HT-29 (cell line): Measurements from ENCODE around the gene SPDYE6. TPM values are rescaled to one million over a fixed set of nuclear protein-coding genes. Genes with fewer than 3 reads are reported as not detected.
"Not testable (repeated sequence)": the region's sequence is repeated elsewhere in the genome, so short reads cannot be mapped to it uniquely, and the experiment has no call there.

Source experiments
- DNase-seq: peaks from one replicate; pipeline ENCODE4 v3.0.0-alpha.2; 2015; ENCODE audit warnings: low spot score
- total RNA-seq: library from RNA; depleted of rRNA; stranded (reverse); fragments of >200 nt; shearing (Covaris generic); gene quantifications from 2 replicates; pipeline ENCODE4 v1.2.3, GENCODE V29; 2014

The SPDYE6 gene
- total RNA-seq, 1 experiment from 2014 or later, result not detected

DNA sequence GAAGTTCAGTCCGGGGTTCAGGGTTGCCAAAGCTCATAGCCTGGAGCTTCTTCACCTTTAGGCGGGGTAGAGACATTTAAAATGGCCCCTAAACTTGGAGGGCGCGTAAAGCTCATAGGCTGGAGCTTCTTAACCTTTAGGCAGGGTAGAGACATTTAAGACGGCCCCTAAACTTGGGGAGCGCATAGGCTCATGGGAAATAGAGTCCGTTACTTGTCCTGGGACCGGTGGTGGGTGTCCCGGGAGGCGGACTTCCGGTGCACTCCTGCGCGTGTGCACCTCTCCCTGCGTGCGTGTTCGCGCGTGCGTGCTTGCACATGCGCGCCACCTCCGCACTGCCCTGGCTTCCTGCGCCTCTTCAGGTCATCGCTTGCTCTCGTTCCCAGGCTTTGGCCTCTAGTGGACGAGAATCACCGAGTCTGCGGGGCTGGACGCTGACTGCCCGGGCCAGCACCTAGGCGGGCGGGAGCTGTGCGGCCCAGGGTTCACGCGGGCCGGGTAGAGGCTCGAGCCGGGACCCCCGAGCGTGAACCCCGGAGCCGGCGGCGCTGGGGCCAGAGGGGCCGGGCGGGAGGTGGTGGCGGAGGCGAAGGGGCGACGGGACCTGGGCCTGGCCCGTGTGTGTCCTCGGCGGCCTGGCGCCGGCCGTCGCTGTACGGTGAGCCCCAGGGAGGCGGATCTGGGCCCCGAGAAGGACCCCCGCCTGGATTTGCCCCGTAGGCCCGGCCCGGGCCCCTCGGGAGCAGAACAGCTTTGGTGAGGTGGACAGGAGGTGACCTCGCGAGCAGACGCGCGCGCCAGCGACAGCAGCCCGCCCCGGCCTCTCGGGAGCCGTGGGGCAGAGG, 7.5 kb upstream of the SPDYE6 start:
- peak; percentile 99 for DNase-seq

DNA sequence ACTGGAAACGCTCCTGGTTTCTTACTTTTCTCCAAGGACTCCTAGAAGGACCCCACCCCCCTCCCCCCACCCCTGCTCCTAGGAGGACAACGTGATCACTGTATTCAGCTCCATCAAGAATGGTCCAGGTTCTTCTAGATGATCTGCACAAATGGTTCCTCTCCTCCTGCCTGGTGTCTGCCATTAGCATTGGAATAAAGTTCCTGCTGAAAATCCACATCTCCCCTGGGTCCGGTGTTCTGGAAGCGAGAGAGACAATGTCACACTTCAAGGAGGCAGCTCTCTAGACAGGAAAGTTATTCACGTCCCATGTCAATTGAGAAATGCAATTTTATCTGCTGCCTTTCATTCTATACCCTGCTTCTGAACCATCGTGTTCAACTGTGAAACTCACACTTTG, 9.3 kb downstream of the SPDYE6 start:
- not testable (repeated sequence) for DNase-seq

DNA sequence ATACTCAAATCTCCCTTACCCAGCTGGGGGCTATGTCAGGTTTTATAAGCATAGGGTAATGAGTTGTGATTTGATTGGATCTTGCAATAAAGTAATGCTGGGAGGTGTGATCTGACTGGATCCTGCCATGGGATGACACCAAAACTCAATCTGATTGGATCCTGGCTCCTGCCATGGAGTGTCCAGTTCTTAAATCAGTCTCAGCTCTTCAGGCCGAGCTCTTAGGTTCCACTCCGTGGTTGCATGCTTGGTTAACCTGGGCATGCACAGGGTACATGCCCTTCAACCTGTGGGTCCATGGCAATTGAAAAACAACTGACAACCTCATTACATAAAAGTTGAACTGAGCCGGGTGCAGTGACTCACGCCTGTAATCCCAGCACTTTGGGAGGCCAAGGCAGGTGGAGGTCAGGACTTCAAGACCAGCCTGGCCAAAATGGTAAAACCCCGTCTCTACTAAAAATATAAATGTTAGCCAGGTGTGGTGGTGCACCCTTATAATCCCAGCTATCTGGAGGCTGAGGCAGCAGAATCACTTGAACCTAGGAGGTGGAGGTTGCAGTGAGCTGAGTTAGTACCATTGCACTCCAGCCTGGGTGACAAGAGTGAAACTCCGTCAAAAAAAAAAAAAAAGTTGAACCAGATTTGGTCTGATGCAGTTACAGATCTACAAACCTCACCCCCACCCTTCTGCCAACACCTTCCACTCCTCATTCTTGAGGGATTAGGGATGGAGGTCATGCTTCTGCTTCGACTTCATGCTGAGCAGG, 15.5 kb downstream of the SPDYE6 start:
- not testable (repeated sequence) for DNase-seq

DNA sequence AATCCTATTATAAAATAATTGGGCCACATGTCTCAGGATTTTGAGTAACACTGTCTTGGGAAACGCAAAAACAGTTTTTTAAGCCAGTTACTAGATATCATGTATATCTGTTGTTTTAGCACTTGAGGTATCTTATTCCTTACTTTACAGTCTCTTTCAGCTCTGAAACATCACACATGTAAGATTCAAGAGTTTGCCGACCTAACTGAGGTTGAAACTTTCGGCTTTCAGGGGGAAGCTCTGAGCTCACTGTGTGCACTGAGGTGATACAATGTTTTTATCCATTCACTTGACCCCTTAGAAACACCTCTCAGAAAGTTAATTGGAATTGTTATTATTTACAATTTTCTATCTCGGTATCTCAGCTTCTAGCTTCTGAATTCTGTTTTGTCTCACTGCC, 18.8 kb downstream of the SPDYE6 start:
- DNase-seq, result not testable (repeated sequence)

DNA sequence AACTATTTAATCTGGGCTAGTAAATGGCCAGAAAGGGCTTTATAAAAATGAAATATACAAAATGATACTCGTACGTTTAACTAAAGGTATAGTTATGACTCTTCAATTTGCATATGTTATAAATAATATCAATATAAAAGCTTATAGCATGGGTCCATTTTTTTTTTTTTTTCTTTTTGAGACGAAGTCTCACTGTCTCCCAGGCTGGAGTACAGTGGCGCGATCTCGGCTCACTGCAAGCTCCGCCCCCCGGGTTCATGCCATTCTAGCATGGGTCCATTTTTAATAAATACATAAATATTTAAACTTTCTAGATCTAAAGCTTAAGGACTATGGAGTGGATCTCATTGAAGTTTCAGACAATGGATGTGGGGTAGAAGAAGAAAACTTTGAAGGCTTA, 19.2 kb downstream of the SPDYE6 start:
- DNase-seq, result not testable (repeated sequence)

DNA sequence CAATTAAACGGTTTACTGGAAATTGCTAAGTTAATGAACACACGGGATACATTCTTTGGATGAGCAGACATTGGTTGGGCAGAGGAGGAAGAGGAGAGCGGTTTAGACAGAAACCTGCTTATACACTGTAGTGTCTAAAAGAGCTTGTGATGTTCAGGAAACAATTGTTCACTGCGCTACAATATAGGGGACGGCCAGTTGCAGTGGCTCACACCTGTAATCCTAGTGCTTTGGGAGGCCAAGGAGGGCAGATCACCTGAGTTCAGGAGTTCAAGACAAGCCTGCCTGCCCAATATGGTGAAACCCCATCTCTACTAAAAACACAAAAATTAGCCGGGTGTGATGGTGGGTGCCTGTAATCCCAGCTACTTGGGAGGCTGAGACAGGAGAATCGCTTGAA, 20.7 kb downstream of the SPDYE6 start:
- DNase-seq, result not testable (repeated sequence)

DNA sequence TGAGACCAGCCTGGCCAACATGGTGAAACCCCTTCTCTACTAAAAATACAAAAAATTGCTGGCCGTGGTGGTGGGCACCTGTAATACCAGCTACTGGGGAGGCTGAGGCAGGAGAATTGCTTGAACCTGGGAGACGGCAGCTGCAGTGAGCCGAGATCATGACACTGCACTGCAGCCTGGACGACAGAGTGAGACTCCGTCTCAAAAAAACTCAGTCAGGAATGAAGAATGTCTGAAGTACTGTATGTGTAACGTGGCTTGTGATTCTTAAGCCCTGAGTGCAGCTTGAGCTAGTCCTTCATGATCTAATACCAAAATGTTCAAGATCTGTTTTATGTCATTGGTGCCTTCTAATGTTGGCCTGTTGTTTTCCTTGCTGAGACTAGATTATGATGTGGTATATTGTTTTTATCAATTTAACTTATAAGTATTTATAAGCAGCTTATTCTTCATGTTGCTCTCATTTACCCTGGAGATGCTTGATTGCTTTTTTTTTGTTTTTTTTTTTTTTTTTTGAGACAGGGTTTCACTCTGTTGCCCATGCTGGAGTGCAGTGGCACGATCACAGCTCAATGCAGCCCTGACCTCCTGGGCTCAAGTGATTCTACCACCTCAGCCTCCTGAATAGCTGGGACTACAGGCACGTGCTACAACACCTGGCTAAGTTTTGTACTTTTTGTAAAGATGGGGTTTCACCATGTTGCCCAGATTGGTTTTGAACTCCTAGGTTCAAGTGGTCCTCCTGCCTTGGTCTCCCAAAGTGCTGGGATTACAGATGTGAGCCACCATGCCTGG, 25.4 kb downstream of the SPDYE6 start:
- DNase-seq, result not testable (repeated sequence)

DNA sequence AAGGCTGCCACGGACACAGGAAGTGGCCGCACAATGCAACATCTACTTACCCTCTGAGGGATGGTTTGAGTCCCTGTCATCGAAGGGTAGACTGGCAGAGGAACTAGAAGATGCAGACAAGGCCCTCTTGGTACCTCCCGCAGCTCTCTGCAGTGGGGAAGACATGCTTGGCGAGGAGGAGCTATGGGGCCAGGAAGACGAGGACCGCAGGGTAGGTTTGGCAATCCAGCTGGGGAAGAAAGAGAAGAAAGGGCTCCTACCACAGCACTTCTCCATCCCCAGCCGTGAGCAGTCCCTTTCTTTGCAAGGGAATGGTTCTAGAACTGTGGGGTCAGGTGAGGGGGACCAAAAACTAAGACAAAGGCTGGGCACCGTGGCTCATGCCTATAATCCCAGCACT, 26.9 kb downstream of the SPDYE6 start:
- not testable (repeated sequence) for DNase-seq

DNA sequence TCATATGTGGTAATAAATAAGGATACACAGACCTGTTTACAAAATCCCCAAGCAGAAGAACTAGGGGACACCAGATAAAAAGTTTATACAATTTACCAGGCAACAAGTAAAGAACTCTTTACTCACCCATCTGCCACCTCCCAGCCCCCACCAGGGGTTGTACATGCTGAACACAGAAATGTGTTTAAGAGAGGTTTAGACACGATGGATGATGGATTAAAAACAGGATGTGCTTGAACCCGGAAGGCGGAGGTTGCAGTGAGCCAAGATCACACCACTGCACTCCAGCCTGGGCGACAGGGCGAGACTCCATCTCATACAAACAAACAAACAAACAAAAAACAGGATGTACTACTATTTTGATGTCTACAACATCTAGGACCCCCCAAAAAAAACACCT, 27.4 kb downstream of the SPDYE6 start:
- not testable (repeated sequence) for DNase-seq

DNA sequence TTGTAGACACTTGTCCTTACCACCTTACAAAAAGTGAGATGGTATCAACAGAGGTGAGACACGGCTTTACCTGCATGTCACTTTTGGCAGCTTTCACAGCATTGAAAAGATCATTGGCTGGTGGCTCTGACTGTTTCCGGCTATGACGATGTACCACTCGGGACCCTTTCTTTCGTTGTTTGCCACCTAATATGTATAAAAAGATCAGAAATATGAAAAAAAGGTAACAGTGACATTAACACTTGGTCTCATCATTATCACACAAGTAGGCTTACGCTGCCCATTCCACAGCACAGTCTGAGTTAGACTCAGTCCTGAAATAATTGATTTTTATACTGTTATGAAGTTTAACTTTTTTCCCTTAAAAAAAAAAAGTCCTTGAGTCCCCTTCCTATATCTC, 29.1 kb downstream of the SPDYE6 start:
- not testable (repeated sequence) for DNase-seq

DNA sequence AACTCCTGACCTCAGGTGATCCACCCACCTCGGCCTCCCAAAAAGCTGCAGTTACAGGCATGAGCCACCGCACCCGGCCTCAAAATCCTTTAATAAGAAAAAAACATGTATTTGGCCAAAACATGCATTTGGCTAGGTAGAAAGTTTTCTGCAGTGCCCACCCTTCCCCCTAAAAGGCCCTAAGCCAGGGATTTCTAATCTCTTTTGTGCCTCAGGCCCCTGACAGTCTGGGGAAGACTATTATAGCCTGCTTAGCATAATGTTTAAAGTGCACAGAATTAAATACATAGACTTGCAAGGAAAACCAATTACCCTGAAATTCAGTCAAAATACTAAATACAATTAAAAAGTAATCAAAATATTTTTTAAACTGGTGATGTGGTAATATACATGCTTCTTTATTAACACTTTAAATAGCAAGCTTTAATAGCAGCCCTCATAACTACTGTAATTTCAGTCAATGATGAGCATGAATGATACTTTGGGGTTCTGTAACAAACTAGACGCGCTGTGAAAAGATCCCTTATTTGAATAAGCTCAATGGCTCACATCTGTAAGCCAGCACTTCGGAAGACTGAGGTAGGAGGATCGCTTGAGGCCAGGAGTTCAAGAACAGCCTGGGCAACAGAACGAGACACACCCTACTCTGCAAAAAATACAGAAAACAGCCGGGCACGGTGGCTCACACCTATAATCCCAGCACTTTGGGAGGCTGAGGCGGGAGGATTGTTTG, 29.9 kb downstream of the SPDYE6 start:
- no peak for DNase-seq

DNA sequence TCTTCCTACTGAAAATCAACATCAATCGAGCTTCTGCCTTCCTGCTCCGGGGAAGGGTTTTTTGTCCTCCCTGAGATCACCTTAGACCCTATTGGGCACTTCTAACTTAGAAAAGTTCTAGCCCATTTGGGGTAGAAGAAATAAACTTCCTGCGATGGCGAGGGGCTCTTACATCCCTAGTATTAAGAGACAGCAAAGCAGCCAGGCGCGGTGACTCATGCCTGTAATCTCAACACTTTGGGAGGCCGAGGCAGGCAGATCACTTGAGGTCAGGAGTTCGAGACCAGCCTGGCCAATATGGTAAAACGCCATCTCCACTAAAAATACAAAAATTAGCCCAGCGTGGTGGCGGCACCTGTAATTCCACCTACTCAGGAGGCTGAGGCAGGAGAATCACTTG, 31.1 kb downstream of the SPDYE6 start:
- not testable (repeated sequence) for DNase-seq

DNA sequence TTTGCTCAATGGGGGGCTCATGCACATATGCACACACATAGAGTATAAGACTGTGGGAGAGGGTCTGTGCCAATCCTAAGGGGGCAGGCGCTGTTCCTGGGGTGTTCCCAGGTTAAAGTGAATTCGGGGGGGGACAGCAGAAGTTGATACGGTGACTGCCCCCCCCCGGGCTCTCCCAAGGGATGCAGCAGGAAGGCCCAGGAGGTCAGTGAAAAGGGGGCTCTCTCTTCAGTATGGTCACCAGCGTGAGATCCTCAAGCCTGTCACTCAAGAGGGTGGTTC, 32.4 kb downstream of the SPDYE6 start:
- no peak for DNase-seq

DNA sequence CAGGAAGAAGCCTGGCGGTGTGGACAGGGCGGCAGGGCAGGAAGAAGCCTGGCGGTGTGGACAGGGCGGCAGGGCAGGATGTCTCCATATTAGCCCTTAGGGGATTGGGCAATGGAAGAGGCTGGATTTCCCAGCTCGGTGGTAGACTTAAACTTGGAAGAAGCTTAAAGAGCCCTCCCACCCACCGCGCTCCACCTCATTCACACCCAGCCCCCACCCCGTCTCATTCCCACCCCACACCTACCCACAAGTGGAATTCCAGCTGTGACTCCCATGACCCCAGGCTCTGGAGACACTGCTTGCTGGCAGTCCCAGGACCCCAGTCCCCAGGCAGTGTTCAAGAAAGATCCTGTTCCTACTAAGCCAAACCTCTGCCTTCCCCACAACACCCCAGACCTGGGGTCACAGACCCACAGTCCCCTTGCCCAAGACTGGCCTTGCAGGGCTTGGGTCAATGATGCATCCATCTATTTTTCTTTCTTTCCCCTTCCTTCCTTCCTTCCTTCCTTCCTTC, 34.0 kb downstream of the SPDYE6 start:
- no peak for DNase-seq

DNA sequence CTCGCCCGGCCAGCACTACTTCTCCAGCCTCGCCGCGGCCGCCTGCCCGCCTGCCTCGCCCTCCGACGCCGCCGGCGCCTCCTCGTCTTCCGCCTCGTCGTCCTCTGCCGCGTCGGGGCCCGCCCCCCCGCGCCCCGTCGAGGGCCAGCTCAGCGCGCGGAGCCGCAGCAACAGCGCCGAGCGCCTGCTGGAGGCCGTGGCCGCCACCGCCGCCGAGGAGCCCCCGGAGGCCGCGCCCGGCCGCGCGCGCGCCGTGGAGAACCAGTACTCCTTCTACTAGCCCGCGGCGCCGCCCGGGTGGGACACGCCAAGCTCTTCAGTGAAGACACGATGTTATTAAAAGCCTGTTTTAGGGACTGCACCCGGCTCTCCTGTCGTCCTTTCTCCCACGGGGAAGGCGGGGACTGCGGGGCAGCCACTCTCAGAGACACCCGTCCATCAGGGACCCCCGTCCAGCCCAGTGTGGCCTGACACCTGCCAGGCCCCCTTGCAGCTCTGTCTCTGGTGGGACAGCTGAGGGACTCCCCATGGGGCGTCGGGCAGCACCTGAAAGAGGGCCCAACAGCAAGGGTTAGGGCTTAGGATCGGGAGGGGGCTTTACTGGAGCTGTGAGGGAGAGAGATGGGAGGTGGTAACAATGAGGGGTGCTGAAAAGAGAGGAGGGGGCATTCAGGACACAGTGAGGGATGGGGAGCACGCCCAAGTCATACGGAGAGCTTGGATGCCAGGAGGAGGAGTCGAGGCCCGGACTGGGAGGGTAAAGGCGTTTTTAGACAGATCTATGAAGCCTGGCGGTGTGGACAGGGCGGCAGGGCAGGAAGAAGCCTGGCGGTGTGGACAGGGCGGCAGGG, 34.7 kb downstream of the SPDYE6 start:
- no peak for DNase-seq

DNA sequence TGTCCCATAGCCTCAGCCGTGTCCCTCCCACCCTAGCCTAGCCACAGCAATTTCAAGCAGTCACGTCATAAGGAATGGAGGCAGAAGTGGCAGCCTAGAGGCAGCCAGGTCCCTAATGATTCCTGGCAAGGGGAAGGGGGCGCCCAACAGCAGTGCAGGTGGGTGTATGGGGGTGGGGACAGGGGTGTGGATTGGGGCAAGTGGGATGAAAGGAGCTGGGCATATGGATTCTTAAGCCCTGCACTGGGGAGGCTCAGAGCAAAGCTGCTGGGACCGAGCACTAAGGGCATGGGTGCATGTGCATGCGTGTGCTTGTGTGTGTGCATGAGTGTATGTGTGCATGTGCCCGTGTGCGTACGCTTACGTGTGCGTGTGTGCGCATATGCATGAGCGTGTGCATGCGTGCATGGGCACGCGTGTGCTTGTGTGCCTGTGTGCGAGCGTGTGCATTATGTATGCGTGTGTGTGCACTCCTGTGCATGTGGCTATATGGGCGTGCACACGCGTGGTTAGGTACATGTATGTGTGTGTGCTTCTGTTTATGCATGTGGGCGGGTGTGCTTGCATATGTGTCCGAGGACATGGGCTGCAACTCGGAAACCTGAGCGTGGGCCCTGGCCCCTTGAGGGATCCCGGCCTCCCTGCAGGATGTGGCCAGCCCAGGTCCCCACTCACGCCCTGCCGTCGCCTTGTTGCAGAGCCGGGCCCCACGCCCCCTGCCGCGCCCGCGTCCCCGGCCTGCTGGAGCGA, 35.5 kb downstream of the SPDYE6 start:
- no peak for DNase-seq

DNA sequence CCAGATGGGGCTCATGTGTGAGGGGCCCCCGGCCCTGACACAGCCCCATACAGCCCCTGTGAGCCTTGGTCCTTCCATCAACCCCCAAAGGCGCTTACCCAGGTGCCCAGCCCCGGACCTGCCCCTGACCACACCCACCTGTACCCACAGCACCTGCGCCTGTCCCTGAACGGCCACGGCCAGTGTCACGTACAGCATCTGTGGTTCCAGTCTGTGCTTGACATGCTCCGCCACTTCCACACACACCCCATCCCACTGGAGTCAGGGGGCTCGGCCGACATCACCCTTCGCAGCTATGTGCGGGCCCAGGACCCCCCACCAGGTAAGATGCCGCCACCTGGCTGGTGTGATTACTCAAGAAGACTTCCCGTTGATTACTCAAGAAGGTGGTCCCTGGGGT, 36.1 kb downstream of the SPDYE6 start:
- DNase-seq, result no peak

DNA sequence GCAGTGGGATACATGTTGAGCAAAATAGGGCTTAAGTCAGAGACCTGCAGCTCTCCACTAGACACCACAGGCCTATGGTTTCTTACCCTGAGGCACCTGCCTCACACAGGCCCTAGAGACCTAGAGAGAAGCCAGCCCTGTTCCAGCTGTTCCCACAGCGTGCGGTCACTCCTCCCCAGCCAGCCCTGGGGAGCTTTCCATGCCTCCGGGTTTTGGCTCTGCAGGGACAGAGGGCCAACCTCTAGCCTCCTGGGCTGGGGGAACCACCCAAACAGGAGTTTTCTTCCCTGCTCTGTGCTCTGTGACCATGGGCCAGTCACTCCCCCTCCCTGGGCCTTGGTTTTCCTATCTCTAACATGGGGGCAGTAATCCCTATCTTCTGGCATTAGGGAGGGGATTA, 36.6 kb downstream of the SPDYE6 start:
- DNase-seq, result no peak

DNA sequence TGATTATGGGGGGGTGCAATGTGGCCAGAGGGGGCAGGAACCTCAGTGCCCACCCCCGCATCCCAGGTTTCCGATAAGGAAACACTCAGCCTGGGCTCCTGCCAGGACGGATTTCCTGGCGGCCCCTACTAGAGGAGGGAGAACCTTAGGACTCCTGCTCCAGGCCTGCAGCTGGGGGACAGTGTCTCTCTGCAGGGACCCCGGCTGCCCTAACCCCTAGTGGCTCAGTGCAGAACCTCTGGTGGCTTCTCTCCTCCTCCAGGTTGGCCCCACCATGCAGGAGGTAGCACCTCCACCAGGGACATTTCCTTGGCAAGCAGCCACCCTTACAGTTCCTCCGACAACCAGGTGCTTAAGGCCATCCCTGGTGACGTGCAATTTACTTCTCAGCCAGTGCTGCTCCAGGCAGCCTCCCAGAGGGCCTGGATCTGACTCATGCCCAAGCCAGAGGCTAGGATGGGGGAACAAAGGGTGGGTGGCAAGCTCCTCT, 37.7 kb downstream of the SPDYE6 start:
- DNase-seq, result peak; percentile 51
